ENCODE data around the gene LMOD1.

DNA sequence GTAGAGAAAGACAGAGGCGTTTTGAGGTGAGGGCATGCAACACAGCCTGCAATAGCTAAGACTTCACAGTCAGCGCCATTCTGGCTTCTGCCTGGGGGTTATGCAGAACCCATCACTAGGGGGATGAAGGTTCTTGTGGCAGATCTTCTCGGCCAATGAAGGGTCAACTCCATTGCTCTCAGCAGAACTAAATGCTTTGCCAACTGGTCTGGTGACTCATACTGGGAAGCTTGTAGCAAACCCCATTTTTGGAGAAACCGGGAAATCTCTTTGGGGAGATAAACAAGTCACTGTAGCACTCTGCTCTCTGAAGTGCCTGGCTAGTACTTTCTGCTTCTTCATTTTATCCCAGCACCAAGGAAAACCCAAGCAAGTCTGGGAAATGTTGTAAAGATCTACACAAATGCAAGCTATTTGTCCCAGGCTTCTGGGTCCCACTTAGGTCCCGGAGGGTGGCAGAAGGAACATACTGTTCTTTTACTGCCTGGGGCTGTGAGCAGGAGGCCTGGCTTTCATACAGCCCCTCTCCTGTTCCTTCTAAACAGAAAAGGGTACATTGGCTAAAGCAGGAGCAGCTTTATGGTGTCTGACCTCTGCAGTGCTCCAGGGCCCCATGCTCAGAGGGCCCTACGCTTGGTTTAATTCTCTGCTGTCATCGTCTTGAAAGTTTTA lies 28.9 kb downstream of the LMOD1 start:
- TF ChIP-seq POLR2AphosphoS5 (IDR thresholded peaks at IDR 0.05; ENCODE audit: low read depth, low read length) = no peak
- TF ChIP-seq POLR2A (IDR thresholded peaks at IDR 0.05; ENCODE audit: low read depth, low read length) = no peak

Measured in GM12892 (cell line).